ES-I3 (cell line): ENCODE results near the gene GABBR2.

Source experiments
- H3K36me3 ChIP-seq: 2 replicates; pipeline ENCODE4 v1.6.1; 2013; ENCODE audit warnings: mild to moderate bottlenecking, low read length, control low read depth, moderate library complexity; ENCODE audit not compliant: insufficient read depth
- H3K4me1 ChIP-seq: 2 replicates; pipeline ENCODE4 v1.6.1; 2013; ENCODE audit warnings: mild to moderate bottlenecking, control low read depth, low read length; ENCODE audit not compliant: insufficient read depth
- H3K9ac ChIP-seq: 2 replicates; pipeline ENCODE4 v1.6.1; 2013; ENCODE audit warnings: low read depth, mild to moderate bottlenecking, low read length, moderate library complexity
- H3K9me3 ChIP-seq: 2 replicates; pipeline ENCODE4 v1.6.1; 2013; ENCODE audit warnings: mild to moderate bottlenecking, low read length, moderate library complexity; ENCODE audit not compliant: control insufficient read depth, insufficient read depth

GABBR2 gene

DNA sequence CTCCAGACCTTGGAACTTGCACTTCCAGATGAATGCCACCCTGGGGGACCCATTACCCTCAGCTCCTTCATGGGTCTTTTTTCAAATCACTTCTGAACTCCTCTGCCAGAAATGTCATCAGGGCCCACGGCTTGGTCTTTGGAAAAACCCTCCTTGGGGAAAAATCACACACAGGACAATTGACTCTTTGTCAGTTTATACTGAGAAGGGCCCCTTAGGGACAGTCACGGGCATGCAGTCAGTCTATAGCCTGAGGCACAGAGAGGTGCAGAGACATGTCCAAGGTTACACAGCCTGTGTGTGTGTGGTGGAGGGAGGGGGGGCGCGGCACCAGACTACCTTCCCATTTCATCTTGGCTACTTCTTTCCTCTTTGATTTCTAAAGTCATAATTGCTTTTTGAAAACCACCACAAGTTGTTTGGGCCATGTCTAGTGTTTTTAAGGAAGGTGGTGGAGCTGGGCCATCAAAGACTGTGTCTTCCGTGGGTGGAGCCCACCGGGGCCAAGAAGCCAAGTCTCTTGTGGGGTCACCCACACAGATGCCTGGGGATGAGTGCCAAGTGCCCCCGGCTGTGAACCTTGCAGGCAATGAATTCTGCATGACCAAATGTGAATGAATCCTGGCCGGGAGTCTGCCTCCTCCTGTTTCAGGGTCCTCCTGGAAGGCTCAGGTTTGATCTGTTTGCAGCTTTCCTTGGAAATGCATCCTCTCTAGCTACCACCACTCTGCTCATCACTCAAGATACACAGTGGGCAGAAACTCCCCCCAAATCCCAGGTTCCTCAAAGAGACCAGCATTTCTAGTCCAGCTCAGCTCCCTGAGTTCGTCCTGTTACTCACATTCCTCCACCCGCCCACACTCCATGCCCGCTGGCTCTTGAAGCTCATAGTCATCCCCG is 253.2 kb downstream of the GABBR2 start:
- H3K36me3 ChIP-seq = no peaks in the 10 kb centered on the region
- no peak overlapping the region for H3K9ac ChIP-seq
- no peaks in the 10 kb centered on the region for H3K4me1 ChIP-seq
- H3K9me3 ChIP-seq = peaks cover 3% of the 10 kb centered on the region; the same call in 1 of the 2 replicates

DNA sequence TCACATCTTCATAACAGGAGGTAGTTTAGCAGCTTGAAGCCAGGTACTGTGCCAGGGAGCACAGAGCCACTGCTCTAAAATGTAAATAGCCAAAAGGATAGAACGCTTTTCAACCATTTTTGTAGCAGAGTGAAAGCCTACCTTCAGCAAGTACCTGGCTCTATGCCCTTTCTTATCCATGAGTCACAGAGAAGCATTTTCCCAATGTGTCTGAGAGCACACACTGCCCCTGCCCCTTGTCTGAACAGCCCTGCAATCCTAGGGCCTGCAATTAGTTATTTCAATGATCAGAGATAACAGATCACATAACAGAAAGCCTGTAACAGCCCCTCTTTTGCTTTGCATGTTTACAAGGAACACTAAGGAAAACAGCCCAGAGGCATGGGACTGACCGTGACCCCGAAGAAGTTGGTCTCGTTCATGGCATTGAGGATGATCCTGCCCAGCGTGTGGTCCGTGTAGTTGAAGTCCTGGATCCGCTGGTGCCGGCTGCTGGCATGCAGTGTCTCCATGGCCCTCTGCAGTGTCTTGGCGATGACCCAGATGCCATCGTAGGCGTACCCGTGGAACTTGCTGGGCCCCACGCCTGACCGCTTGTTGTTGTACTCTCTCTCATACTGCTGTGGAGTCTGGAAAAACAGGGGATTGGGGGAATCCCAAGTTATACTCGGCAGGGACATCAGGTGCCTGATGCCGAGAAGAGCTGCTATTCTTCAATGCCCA is 255.0 kb downstream of the GABBR2 start:
- peaks cover 3% of the 10 kb centered on the region; the same call in 1 of the 2 replicates for H3K9me3 ChIP-seq
- no peak overlapping the region for H3K9ac ChIP-seq
- H3K36me3 ChIP-seq = no peaks in the 10 kb centered on the region
- no peaks in the 10 kb centered on the region for H3K4me1 ChIP-seq

DNA sequence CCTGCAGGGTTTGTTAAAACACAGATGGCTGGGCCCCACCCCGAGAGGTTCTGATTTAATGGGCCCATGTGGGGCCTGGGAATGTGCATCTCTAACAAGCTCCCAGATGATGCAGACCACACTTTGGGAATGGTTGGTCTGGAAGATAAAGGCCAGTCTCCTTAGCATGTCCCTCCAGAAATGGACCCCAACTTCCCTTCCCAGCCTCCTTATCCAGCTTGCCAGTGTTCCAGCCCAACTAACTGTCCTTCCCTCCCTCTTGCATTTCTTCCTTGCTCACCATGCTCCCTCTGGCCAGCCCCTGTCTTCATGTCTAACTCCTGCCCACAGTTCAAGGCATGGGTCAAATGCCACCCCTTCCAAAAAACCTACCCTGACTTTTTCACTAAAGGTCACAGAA is 257.2 kb downstream of the GABBR2 start:
- Histone ChIP-seq H3K9me3 (peaks cover 3% of the 10 kb centered on the region; the same call in 1 of the 2 replicates), H3K4me1 (no peaks in the 10 kb centered on the region), H3K36me3 (no peaks in the 10 kb centered on the region), H3K9ac (no peak overlapping the region)

DNA sequence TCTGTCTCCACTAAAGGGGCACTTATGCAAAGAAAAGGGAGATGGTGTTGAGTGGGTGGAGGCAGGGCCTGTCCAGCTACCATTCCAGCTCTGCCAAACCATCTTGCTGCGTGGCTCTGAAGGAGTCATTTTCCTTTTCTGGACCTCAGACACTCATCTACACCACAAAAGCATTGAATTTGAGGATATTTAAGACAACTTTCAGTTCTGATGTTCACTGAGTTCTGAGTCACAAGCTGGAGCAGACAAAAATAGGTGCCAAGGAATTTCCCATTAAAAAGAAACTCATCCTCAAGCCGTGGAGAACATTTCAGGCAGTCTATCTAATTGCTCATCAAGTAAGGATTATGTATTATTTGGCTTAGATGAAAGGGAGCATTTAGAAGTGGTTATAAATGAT is 258.2 kb downstream of the GABBR2 start:
- H3K4me1 ChIP-seq = no peaks in the 10 kb centered on the region
- no peak overlapping the region for H3K9ac ChIP-seq
- H3K9me3 ChIP-seq = peaks cover 3% of the 10 kb centered on the region; the same call in 1 of the 2 replicates
- H3K36me3 ChIP-seq = no peaks in the 10 kb centered on the region

DNA sequence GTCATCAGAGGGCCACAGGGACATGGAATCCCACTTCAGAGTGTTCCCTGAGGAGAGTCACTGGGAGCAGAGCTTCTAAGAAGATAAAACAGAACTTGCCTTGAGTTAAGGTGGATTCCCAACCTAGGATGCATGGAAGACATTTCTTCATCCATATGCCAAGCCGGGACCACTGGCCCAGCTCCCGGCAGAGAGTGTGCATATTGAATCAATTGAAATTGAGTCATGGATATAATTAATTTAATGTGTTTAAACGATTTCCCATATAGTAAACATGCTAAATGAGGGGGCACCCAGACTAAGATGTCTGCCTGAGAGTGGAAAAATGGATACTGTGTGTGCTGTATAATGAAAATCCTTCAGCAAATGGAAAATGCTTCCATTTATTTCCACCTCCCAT is 258.9 kb downstream of the GABBR2 start:
- Histone ChIP-seq H3K9me3 (peaks cover 3% of the 10 kb centered on the region; the same call in 1 of the 2 replicates), H3K9ac (no peak overlapping the region), H3K4me1 (no peaks in the 10 kb centered on the region), H3K36me3 (no peaks in the 10 kb centered on the region)

DNA sequence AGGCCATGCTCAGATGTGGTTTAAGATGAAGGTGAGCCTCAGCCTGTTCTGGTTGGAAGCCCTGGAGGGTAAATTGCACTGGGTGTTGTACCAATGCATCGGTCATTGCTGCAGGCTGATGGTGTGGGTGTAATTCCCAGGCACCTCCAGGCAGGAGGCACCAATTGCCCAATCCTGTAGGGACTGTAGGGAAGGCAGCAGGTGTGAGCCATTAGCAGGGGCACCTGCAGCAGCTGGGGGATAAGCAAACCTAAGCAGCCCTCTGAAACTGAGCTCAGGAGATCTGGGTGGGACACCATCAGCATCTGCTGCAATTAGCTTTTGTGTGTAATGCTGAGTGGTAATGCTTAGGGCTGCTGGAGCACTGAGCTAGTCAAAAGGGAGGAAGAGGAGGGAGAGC is 263.2 kb downstream of the GABBR2 start:
- Histone ChIP-seq H3K9me3 (no peaks in the 10 kb centered on the region), H3K4me1 (no peaks in the 10 kb centered on the region), H3K36me3 (no peaks in the 10 kb centered on the region), H3K9ac (no peak overlapping the region)

DNA sequence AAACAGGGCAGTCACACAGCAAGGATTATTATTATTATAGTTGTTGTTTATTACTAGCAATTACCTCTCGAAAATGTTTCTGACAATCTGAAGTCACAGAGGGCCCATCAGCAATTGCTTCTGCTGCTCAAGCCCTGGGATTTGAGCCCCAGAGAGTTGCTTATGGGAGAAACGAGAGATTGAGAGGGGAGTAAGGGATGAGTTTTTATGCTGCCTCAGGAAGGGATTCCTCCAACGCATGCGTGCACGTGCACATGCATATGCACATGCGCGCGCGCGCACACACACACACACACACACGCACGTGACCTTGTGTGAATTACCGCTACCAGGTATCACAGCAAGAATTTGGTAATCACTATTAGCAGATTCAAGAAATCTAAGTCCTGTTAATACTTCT is 264.1 kb downstream of the GABBR2 start:
- Histone ChIP-seq H3K4me1 (no peaks in the 10 kb centered on the region), H3K9ac (no peak overlapping the region), H3K9me3 (no peaks in the 10 kb centered on the region), H3K36me3 (no peaks in the 10 kb centered on the region)

DNA sequence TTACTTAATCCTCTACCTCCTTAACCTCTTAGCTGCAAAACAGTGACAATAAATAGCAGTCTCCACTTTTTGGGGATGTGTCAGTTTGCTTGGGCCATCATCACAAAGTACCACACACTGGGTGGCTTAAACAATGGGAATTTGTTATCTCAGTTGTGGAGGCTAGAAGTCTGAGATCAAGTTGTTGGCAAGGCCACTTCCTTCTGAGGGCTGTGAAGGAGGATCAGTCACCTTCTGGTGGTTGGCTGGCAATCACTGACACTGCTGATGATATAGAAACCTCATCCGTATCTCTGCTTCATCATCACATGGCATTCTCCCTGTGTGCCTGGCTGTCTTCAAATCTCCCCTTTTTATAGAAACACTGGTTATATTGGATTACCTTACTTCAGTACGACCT is 266.2 kb downstream of the GABBR2 start:
- Histone ChIP-seq H3K9ac (no peak overlapping the region), H3K9me3 (no peaks in the 10 kb centered on the region), H3K36me3 (no peaks in the 10 kb centered on the region), H3K4me1 (no peaks in the 10 kb centered on the region)

DNA sequence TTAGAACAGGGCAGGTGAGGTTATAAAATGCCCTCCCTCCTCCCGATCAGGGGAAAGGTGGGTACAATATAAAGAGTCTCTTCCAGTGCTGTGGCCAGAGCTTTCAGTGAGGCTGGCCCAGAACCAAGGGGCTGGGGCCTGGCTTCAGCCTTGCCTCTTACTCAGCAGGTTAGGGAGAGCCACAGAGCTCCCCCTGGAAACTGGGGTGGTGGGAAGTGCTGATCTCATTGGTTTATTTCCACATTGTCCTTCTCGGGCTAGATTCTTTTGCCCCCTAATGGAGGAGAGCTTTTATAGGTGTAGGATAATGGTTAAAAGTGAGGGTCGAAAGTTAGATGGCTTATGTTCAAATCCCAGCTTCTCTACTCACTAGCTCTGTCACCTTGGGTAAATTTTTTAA is 266.6 kb downstream of the GABBR2 start:
- Histone ChIP-seq H3K9me3 (no peaks in the 10 kb centered on the region), H3K9ac (no peak overlapping the region), H3K36me3 (no peaks in the 10 kb centered on the region), H3K4me1 (no peaks in the 10 kb centered on the region)

DNA sequence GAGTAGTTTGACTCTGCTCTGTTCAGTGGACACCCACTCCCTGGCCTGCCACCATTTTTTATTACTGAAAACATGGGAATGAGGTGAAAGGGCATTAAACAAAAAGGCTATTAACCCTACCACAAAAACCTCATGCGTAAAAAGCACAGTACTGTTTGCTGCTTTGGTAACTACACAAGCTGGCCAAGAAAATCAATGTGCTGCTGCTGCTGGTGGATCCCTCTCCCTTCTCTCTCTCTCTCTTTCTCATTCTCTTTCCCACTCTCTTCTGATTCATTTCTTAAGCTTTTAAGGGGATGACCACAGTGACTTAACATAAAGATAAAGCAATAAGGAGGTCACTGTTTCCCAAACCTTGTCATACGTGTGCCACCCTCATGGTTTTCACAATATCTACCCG is 270.1 kb downstream of the GABBR2 start:
- Histone ChIP-seq H3K9ac (no peak overlapping the region), H3K4me1 (no peaks in the 10 kb centered on the region), H3K9me3 (no peaks in the 10 kb centered on the region), H3K36me3 (no peaks in the 10 kb centered on the region)

DNA sequence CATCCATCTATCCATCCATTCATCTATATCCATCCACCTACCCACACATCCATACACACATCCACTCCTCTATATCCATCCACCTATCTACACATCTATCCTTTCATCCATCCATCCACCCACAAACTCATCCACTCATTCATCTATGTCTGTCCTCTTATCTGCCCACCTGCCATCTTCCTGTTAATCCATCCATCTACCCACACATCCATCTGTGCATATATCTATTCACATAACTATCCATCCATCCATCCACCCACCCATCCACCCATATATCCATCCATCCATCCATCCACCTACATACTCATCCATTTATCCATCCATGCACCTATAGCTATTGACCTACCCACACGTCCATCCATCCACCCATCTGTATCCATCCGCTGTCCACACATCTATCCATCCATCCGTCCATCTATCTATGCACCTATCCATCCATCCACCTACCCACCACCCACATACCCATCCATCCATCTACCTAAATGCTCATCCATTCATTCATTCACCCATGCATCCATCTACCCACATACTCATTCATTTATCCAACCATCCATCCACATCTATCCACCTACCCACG is 271.2 kb downstream of the GABBR2 start:
- H3K4me1 ChIP-seq = no peaks in the 10 kb centered on the region
- no peaks in the 10 kb centered on the region for H3K36me3 ChIP-seq
- no peaks in the 10 kb centered on the region for H3K9me3 ChIP-seq
- H3K9ac ChIP-seq = no peak overlapping the region

DNA sequence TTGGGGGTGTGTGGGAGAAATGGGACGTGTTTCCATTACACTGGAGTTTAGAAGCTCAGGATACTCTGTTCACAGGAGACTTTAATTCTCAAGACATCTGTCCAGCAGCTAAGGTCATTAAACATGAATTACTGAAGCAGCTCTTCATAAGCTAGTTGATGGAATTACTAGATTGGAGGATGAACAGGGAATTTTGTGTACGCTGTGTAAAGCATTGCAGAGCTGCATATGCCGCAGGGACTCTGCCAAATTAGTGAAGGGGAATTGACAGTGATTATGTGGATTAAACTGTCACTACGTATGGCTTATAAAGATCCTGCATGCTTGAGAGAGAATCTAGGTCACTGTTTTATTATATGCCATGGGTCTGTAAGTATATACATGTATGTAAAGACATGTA is 275.8 kb downstream of the GABBR2 start:
- Histone ChIP-seq H3K36me3 (no peaks in the 10 kb centered on the region), H3K9me3 (no peaks in the 10 kb centered on the region), H3K9ac (no peak overlapping the region), H3K4me1 (no peaks in the 10 kb centered on the region)

DNA sequence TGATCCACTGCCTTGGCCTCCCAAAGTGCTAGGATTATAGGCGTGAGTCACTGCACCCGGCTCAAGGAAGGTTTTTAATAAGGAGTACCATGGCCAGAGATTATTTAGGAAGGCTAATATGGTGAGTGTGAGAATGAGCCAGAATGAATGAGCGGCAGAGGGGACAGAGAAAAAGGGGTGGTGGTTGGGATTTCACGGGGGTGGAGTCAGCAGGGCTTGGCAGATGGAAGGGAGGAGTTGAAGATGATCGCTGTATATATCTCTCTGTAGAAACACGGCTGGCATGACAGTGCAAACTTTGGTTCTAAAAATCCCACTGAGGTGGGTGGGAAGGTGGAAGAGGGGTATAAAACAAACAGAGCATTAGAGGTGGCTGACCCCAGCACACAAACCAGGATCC is 276.6 kb downstream of the GABBR2 start:
- no peaks in the 10 kb centered on the region for H3K4me1 ChIP-seq
- H3K36me3 ChIP-seq = no peaks in the 10 kb centered on the region
- H3K9ac ChIP-seq = no peak overlapping the region
- no peaks in the 10 kb centered on the region for H3K9me3 ChIP-seq

DNA sequence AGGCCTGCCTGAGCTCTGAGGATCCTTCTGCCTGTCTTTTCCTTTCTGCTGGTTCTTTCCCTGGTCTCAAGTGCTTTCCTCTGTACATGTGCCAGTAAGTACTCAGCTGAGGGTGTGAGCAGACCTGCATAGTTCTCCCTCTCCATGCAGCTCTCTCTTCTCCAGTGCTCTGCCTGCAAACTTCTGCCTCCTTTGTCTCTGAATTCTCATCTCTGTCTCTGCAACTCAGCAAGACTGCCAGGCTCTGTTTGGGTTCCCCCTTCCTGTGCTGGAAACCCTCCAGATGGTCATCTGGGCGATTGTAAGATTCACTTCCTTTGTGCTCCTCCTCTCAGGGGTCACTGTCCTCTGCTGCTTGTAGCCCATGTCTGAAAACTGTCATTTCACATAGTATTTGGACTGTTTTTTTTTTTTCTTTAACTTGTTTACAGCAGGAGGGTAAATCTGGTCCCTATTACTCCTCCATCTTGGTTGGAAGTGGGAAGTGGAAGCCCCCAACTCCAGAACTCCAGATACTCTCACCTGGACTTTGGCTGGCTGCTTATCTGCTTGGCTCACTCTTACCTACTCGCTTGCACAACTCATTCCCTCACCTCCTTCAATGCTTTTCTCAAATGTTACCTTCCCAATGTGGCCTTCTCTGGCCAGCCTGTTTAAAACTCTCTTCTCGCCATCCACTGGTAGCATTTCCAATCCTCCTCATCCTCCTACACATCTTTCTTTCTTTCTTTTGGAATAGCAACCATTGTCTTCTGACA is 278.0 kb downstream of the GABBR2 start:
- Histone ChIP-seq H3K9ac (no peak overlapping the region), H3K4me1 (no peaks in the 10 kb centered on the region), H3K36me3 (no peaks in the 10 kb centered on the region), H3K9me3 (no peaks in the 10 kb centered on the region)
